HL-60 (cell line): ENCODE results near the gene TPM4.
A peak's percentile ranks its signal among the peaks of the same experiment; 100 is the strongest.

ENCODE experiments used
- DNase-seq, 2 experiments: peaks; one replicate each; pipeline ENCODE4 v3.0.0-alpha.2; 2010 to 2020; ENCODE audit warnings: low read depth in 1 of 2, low spot score in 1 of 2
- H3K27ac ChIP-seq: fragments of 250-450 bp; sonication (Bioruptor Pico); replicated peaks from 2 replicates; pipeline ENCODE4 v1.5.1; 2020; ENCODE audit warnings: mild to moderate bottlenecking, moderate library complexity
- H3K27me3 ChIP-seq: fragments of 250-450 bp; sonication (Bioruptor Pico); 2 replicates; pipeline ENCODE4 v1.5.1; 2021; ENCODE audit warnings: mild to moderate bottlenecking, moderate library complexity; ENCODE audit not compliant: insufficient read depth, poor library complexity, severe bottlenecking
- H3K4me3 ChIP-seq: replicated peaks from 2 replicates; pipeline ENCODE4 v1.5.1; 2011; ENCODE audit warnings: mild to moderate bottlenecking, control low read depth, low read length; ENCODE audit not compliant: insufficient read depth
- GABPA ChIP-seq: IDR thresholded peaks from 2 replicates; pipeline ENCODE4 v1.6.1; 2012; ENCODE audit warnings: low read depth
- POLR2AphosphoS5 ChIP-seq: IDR thresholded peaks from 2 replicates; pipeline ENCODE4 v1.6.1; 2012; ENCODE audit warnings: low read depth
- SPI1 ChIP-seq: IDR thresholded peaks from 2 replicates; pipeline ENCODE4 v1.6.1; 2012; ENCODE audit warnings: low read depth, mild to moderate bottlenecking, borderline replicate concordance
- TF ChIP-seq, protein P1 (sequence below): IDR thresholded peaks from one replicate; pipeline ENCODE4 v1.5.1; 2011; ENCODE audit warnings: low read length, control low read depth, inconsistent platforms; ENCODE audit not compliant: insufficient read depth
- TF ChIP-seq, protein P2 (sequence below): IDR thresholded peaks from 2 replicates; pipeline ENCODE4 v1.6.1; 2012; ENCODE audit warnings: low read depth; ENCODE audit not compliant: insufficient replicate concordance

The TPM4 gene

DNA sequence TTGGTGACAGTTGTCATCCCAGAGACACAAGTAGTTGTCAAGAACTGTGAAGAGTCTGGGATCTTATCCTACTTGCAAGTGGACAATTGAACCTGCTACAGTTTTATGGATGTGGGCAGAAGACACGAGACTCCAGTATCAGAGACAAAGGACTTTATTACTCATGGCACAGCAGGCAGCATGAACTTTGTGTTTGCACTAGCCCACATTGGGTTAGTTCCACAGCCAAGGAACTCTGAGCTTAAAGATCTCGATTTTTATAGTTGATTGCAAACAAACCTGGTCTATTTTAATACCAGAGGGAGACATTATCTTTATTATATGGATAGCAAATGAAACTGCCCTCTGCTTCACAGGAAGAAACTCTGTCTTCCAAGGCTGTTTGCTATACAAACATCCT is 16.0 kb upstream of the TPM4 start:
- TF ChIP-seq, protein P1, sequence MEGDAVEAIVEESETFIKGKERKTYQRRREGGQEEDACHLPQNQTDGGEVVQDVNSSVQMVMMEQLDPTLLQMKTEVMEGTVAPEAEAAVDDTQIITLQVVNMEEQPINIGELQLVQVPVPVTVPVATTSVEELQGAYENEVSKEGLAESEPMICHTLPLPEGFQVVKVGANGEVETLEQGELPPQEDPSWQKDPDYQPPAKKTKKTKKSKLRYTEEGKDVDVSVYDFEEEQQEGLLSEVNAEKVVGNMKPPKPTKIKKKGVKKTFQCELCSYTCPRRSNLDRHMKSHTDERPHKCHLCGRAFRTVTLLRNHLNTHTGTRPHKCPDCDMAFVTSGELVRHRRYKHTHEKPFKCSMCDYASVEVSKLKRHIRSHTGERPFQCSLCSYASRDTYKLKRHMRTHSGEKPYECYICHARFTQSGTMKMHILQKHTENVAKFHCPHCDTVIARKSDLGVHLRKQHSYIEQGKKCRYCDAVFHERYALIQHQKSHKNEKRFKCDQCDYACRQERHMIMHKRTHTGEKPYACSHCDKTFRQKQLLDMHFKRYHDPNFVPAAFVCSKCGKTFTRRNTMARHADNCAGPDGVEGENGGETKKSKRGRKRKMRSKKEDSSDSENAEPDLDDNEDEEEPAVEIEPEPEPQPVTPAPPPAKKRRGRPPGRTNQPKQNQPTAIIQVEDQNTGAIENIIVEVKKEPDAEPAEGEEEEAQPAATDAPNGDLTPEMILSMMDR, result no peak
- TF ChIP-seq POLR2AphosphoS5 (no peak), SPI1 (no peak), GABPA (no peak)
- TF ChIP-seq, protein P2, sequence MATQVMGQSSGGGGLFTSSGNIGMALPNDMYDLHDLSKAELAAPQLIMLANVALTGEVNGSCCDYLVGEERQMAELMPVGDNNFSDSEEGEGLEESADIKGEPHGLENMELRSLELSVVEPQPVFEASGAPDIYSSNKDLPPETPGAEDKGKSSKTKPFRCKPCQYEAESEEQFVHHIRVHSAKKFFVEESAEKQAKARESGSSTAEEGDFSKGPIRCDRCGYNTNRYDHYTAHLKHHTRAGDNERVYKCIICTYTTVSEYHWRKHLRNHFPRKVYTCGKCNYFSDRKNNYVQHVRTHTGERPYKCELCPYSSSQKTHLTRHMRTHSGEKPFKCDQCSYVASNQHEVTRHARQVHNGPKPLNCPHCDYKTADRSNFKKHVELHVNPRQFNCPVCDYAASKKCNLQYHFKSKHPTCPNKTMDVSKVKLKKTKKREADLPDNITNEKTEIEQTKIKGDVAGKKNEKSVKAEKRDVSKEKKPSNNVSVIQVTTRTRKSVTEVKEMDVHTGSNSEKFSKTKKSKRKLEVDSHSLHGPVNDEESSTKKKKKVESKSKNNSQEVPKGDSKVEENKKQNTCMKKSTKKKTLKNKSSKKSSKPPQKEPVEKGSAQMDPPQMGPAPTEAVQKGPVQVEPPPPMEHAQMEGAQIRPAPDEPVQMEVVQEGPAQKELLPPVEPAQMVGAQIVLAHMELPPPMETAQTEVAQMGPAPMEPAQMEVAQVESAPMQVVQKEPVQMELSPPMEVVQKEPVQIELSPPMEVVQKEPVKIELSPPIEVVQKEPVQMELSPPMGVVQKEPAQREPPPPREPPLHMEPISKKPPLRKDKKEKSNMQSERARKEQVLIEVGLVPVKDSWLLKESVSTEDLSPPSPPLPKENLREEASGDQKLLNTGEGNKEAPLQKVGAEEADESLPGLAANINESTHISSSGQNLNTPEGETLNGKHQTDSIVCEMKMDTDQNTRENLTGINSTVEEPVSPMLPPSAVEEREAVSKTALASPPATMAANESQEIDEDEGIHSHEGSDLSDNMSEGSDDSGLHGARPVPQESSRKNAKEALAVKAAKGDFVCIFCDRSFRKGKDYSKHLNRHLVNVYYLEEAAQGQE, result no peak
- no peak overlapping the region for H3K27ac ChIP-seq
- H3K4me3 ChIP-seq, result no peak overlapping the region
- H3K27me3 ChIP-seq, result no peaks in the 10 kb centered on the region
- DNase-seq, result no peak

DNA sequence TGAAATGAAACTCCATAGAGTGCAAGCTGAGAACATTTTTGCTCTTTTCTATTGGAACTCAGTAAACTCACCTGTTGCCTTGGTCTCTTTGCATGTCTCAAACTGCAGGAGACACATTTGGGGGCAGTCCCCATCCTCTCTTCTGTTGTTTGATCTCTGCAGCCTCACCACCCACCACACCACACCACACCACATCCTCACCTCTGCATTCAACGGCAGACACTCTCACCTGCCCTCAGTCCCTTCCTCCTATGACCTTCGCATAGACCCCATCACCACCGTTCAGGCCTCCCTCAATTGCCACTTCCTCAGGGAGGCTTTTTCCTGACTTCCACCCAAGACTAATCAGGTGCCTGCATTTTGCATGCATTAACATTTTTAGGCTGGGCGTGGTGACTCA is 14.4 kb upstream of the TPM4 start:
- Histone ChIP-seq H3K27me3 (no peaks in the 10 kb centered on the region), H3K27ac (no peak overlapping the region), H3K4me3 (no peak overlapping the region)
- no peak for DNase-seq
- TF ChIP-seq SPI1 (no peak), GABPA (no peak), POLR2AphosphoS5 (no peak)
- TF ChIP-seq, protein P2, result no peak
- TF ChIP-seq, protein P1, result no peak

GRCh38 chr19:16062789-16063188 is 13.5 kb upstream of the TPM4 start:
- H3K27me3 ChIP-seq, result no peaks in the 10 kb centered on the region
- no peak overlapping the region for H3K4me3 ChIP-seq
- peak in 1 of 2 experiments; percentile 72 for DNase-seq
- TF ChIP-seq, protein P1, result peak; percentile 100
- TF ChIP-seq GABPA, result no peak
- no peak overlapping the region for H3K27ac ChIP-seq

DNA sequence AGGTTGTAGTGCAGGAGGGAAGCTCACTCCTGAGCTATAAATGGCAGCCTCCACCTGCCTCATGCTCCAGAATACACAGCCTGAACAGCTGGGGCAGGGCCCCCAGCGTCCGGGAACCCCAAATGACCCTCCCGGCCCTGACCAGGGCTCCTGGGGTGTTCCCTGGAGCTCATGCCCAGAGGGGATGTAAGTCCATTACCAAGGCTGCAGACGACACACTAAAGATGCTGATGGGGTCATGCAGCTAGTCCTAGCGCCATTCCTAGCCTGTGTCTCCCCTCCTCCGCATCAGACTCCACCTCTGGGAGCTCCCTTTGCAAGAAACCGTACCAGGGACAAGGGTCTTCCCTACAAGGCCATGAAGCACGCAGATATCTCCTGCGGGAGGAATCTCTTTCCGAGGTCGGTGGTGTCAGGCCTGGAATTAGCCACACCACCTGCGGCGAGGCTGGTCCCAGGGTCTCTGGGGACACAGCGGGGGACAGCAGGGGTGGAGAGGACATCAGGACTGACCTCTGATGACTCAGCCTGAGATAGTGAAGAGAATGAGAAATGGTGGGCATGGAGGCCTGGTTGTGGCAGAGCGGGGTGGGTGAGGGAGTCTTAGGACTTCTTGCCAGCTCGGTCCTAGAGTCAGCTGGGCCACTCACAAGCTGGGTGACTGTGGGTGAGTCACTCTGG is 11.9 kb upstream of the TPM4 start:
- Histone ChIP-seq H3K4me3 (no peak overlapping the region), H3K27ac (no peak overlapping the region), H3K27me3 (no peaks in the 10 kb centered on the region)
- TF ChIP-seq POLR2AphosphoS5 (no peak), SPI1 (no peak), GABPA (no peak)
- TF ChIP-seq, protein P2, result no peak
- TF ChIP-seq, protein P1, result no peak
- no peak for DNase-seq
